ENCODE results near the gene SELPLG. TPM values are rescaled to one million over a fixed set of nuclear protein-coding genes. Genes with fewer than 3 reads are reported as not detected.
A peak's percentile ranks its signal among the peaks of the same experiment; 100 is the strongest.
"Not testable (repeated sequence)": the region's sequence is repeated elsewhere in the genome, so short reads cannot be mapped to it uniquely, and the experiment has no call there.

Gene SELPLG
- total and polyA plus RNA-seq, 8 donors, result 3.0 to 61.0 (median 4.2) TPM

DNA sequence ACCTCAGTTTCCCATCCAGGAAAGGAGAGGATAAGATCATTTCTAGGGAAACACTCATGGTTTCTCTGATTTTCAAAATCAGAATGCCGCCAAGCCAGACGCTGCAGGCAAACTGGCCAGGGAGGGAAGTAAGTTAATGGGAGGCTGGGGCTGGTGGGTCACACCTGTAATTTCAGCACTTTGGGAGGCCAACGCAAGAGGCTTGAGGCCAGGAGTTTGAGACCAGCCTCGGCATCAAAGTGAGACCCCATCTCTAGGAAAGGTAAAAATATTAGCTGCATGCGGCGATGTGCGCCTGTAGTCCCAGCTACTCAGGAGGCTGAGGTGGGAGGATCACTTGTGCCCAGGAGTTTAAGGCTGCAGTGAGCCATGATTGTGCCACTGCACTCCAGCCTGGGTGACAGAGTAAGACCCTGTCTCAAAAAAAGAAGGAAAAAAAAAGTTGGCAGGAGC lies 587 bp downstream of the SELPLG start:
- intact Hi-C loops (cut with DNase I), result no loop called here
- TF ChIP-seq, protein P1, sequence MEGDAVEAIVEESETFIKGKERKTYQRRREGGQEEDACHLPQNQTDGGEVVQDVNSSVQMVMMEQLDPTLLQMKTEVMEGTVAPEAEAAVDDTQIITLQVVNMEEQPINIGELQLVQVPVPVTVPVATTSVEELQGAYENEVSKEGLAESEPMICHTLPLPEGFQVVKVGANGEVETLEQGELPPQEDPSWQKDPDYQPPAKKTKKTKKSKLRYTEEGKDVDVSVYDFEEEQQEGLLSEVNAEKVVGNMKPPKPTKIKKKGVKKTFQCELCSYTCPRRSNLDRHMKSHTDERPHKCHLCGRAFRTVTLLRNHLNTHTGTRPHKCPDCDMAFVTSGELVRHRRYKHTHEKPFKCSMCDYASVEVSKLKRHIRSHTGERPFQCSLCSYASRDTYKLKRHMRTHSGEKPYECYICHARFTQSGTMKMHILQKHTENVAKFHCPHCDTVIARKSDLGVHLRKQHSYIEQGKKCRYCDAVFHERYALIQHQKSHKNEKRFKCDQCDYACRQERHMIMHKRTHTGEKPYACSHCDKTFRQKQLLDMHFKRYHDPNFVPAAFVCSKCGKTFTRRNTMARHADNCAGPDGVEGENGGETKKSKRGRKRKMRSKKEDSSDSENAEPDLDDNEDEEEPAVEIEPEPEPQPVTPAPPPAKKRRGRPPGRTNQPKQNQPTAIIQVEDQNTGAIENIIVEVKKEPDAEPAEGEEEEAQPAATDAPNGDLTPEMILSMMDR (IDR thresholded peaks at IDR 0.05), result no peak
- peaks cover 36 to 96% of the 10 kb centered on the region in 2 donors for H3K4me1 ChIP-seq
- H3K36me3 ChIP-seq, result no peaks in the 10 kb centered on the region
- ATAC-seq (no peak), DNase-seq (no peak)
- peak overlapping the region; percentile 25 to 57 for H3K4me3 ChIP-seq
- H3K9me3 ChIP-seq, result no peaks in the 10 kb centered on the region
- peak overlapping the region; percentile 84 to 94 for H3K27ac ChIP-seq
- H3K27me3 ChIP-seq, result no peaks in the 10 kb centered on the region

DNA sequence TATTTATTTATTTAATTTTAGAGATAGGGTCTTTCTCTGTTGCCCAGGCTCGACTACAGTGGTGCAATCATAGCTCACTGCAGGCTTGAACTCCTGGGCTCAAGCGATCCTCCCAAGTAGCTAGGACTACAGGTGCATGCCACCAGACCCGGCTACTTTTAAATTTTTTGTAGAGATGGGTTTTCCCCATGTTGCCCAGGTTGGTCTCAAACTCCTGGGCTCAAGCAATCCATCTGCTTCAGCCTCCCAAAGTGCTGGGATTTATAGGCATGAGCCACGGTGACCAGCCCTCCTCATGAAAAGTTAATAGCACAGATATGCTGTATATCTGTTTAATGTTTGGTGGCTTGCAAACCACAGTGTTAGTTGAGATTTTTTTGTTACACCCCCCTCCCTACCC lies 2.4 kb downstream of the SELPLG start:
- peak overlapping the region in 1 of 2 donors; percentile 57 for H3K4me3 ChIP-seq

GRCh38 chr12:108630481-108631207 lies 3.0 kb downstream of the SELPLG start:
- peaks cover 32 to 89% of the 10 kb centered on the region in 2 donors for H3K4me1 ChIP-seq
- DNase-seq (peak in 1 of 4 donors; percentile 34), ATAC-seq (no peak)
- TF ChIP-seq, protein P1 (IDR thresholded peaks at IDR 0.05), result no peak
- H3K9me3 ChIP-seq, result no peaks in the 10 kb centered on the region
- peak overlapping the region in 1 of 2 donors; percentile 57 for H3K4me3 ChIP-seq
- no peaks in the 10 kb centered on the region for H3K36me3 ChIP-seq
- peak overlapping the region; percentile 67 to 94 for H3K27ac ChIP-seq
- H3K27me3 ChIP-seq, result no peaks in the 10 kb centered on the region
- intact Hi-C loops (cut with DNase I), result no loop called here

More for the DNA sequence above, 2.4 kb downstream of the SELPLG start:
- H3K36me3 ChIP-seq; ATAC-seq; H3K9me3 ChIP-seq; intact Hi-C loops (cut with DNase I); H3K27me3 ChIP-seq: not testable (repeated sequence)
- peak overlapping the region in 1 of 2 donors; percentile 94 for H3K27ac ChIP-seq
- peak in 1 of 4 donors; percentile 30 for DNase-seq
- H3K4me1 ChIP-seq, result peaks cover 35 to 95% of the 10 kb centered on the region in 2 donors

DNA sequence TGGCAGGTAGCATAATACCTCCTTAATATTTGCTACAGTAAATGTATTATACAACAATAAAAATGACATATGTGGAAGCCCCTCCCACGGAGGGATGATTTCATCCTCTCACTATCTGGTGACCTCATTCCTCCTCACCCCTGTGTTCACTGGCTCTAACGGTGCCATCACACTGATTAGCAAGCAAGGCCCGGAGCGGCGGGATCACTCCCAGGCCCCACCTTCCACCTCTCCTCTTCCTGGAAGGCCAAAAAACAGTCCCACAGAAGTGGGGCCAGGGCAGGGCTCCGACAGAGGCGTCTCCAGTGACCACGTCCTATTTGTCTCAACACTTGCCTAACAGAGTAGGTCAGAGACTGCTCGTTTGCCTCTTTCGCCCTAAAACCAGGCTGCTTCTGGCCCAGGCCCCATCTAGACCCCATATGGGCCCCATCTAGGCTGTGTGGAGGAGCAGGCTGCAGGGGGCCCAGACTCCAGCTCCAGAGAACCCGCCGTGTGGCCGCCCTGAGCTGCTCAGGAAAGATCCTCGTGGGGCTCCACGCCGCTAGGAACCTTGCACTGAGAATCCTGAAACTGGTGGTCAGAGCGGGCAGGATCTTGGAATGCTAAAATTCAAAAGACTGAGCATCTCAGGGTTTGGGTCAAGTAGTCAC lies 3.7 kb downstream of the SELPLG start:
- no peaks in the 10 kb centered on the region for H3K9me3 ChIP-seq
- H3K27me3 ChIP-seq, result no peaks in the 10 kb centered on the region
- peak; percentile 31 for ATAC-seq
- peak overlapping the region; percentile 67 to 94 for H3K27ac ChIP-seq
- no peaks in the 10 kb centered on the region for H3K36me3 ChIP-seq
- H3K4me1 ChIP-seq, result peaks cover 26 to 82% of the 10 kb centered on the region in 2 donors
- DNase-seq, result peak in 2 of 4 donors; percentile 68 to 86
- H3K4me3 ChIP-seq, result peak overlapping the region in 1 of 2 donors; percentile 57
- intact Hi-C loops (cut with DNase I), result no loop called here
- TF ChIP-seq, protein P1 (IDR thresholded peaks at IDR 0.05), result no peak

DNA sequence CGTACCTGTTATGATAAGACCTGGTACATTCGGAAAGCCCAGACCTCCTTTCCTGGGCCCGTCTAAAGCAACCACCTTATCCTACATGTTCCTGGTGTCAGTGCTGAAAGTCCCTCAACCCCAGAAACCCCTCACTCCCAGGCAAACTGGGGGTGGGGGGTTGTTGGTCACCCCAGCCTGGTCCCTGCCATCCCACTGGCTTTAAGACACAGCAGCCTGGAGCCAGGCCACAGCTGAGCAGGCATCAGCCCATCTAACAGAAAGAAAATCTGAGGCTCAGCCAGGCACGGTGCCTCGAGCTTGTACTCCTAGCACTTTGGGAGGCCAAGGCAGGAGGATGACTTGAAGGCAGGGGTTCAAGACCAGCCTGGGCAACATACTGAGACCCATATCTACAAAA lies 4.5 kb downstream of the SELPLG start:
- no peaks in the 10 kb centered on the region for H3K9me3 ChIP-seq
- H3K4me3 ChIP-seq, result peak overlapping the region in 1 of 2 donors; percentile 57
- H3K4me1 ChIP-seq, result peaks cover 26 to 77% of the 10 kb centered on the region in 2 donors
- TF ChIP-seq, protein P1 (IDR thresholded peaks at IDR 0.05), result no peak
- no peaks in the 10 kb centered on the region for H3K27me3 ChIP-seq
- peaks cover 0 to 5% of the 10 kb centered on the region in 2 donors for H3K36me3 ChIP-seq
- peak overlapping the region; percentile 67 to 94 for H3K27ac ChIP-seq
- intact Hi-C loops (cut with DNase I), result no loop called here
- ATAC-seq (no peak), DNase-seq (no peak)
